Anterior cingulate cortex (tissue), 58 donors: Measurements from ENCODE around the gene C1QTNF3.
"Not testable (repeated sequence)": the region's sequence is repeated elsewhere in the genome, so short reads cannot be mapped to it uniquely, and the experiment has no call there.

Source experiments
- DNase-seq, 58 donors: peaks; one replicate each; lab custom pipeline; 2025; lab: John Stamatoyannopoulos, UW

Gene C1QTNF3

GRCh38 chr5:34043099-34043876 is at the start of gene C1QTNF3:
Gene C1QTNF3, minus strand, starts transcription at chr5:34043213. Its CDS starts 88 bp downstream, at chr5:34043125.
- peak in 38 of 58 donors; percentile 1 to 62 (median 30) for DNase-seq

GRCh38 chr5:34091039-34091438 is 48.0 kb upstream of the C1QTNF3 start:
- DNase-seq, result not testable (repeated sequence)

GRCh38 chr5:34089802-34090201 is 46.8 kb upstream of the C1QTNF3 start:
- not testable (repeated sequence) for DNase-seq

GRCh38 chr5:34087728-34088127 is 44.7 kb upstream of the C1QTNF3 start:
- DNase-seq, result not testable (repeated sequence)

- not testable (repeated sequence) for DNase-seq
These were observed 40.9 kb upstream of the C1QTNF3 start for GRCh38 chr5:34083898-34084297.

- DNase-seq, result not testable (repeated sequence)
These were observed 36.5 kb upstream of the C1QTNF3 start for GRCh38 chr5:34079505-34079904.

GRCh38 chr5:34077636-34078035 is 34.6 kb upstream of the C1QTNF3 start:
- not testable (repeated sequence) for DNase-seq

GRCh38 chr5:34076719-34077364 is 33.8 kb upstream of the C1QTNF3 start:
- DNase-seq, result not testable (repeated sequence)

GRCh38 chr5:34074472-34074871 is 31.5 kb upstream of the C1QTNF3 start:
- DNase-seq, result not testable (repeated sequence)

- DNase-seq, result not testable (repeated sequence)
These were observed 31.1 kb upstream of the C1QTNF3 start for GRCh38 chr5:34074071-34074470.

- DNase-seq, result not testable (repeated sequence)
These were observed 27.6 kb upstream of the C1QTNF3 start for GRCh38 chr5:34070626-34071025.

GRCh38 chr5:34064656-34065055 is 21.6 kb upstream of the C1QTNF3 start:
- no peak for DNase-seq

GRCh38 chr5:34062419-34062818 is 19.4 kb upstream of the C1QTNF3 start:
- no peak for DNase-seq

GRCh38 chr5:34061993-34062392 is 19.0 kb upstream of the C1QTNF3 start:
- DNase-seq, result no peak

- DNase-seq, result no peak
These were observed 17.0 kb upstream of the C1QTNF3 start for GRCh38 chr5:34059977-34060376.

- no peak for DNase-seq
These were observed 15.5 kb upstream of the C1QTNF3 start for GRCh38 chr5:34058532-34058931.

GRCh38 chr5:34057569-34057968 is 14.6 kb upstream of the C1QTNF3 start:
- no peak for DNase-seq

GRCh38 chr5:34057118-34057517 is 14.1 kb upstream of the C1QTNF3 start:
- no peak for DNase-seq

- no peak for DNase-seq
These were observed 12.7 kb upstream of the C1QTNF3 start for GRCh38 chr5:34055667-34056066.

- DNase-seq, result no peak
These were observed 11.4 kb upstream of the C1QTNF3 start for GRCh38 chr5:34054400-34054729.

GRCh38 chr5:34053571-34054399 is 10.8 kb upstream of the C1QTNF3 start:
- DNase-seq, result no peak
